BLaER1 (cell line): ENCODE results near the gene FAM200B.

Experiments used
- H3K27ac ChIP-seq: shearing (Covaris generic); formaldehyde crosslinking; 2 replicates; pipeline ENCODE4 v1.8.1; 2022
- H3K27me3 ChIP-seq: shearing (Covaris generic); formaldehyde crosslinking; 2 replicates; pipeline ENCODE4 v1.8.1; 2022
- H3K36me3 ChIP-seq: shearing (Covaris generic); formaldehyde crosslinking; 2 replicates; pipeline ENCODE4 v1.8.1; 2022
- H3K4me1 ChIP-seq: shearing (Covaris generic); formaldehyde crosslinking; 2 replicates; pipeline ENCODE4 v1.8.1; 2022
- H3K4me2 ChIP-seq: shearing (Covaris generic); formaldehyde crosslinking; 2 replicates; pipeline ENCODE4 v1.8.1; 2022
- H3K4me3 ChIP-seq: shearing (Covaris generic); formaldehyde crosslinking; 2 replicates; pipeline ENCODE4 v1.8.1; 2022
- H3K9ac ChIP-seq: shearing (Covaris generic); formaldehyde crosslinking; 2 replicates; pipeline ENCODE4 v1.8.1; 2022
- H3K9me3 ChIP-seq: shearing (Covaris generic); formaldehyde crosslinking; 2 replicates; pipeline ENCODE4 v1.8.1; 2022
- H4K20me1 ChIP-seq: shearing (Covaris generic); formaldehyde crosslinking; 2 replicates; pipeline ENCODE4 v1.8.1; 2022
- Cebpa-rat ChIP-seq: shearing (Covaris generic); IDR thresholded peaks from 2 replicates; pipeline ENCODE4 v1.8.1; 2022

Gene FAM200B

GRCh38 chr4:15681372-15682241 lies at the start of gene FAM200B:
FAM200B (plus strand) TSS chr4:15681827; CDS start chr4:15686978, 5,151 bp downstream.
- H3K9me3 ChIP-seq, result no peaks in the 10 kb centered on the region
- peaks cover 55% of the 10 kb centered on the region for H3K4me1 ChIP-seq
- H4K20me1 ChIP-seq, result no peaks in the 10 kb centered on the region
- H3K27ac ChIP-seq, result peak within 1 kb of the TSS; percentile 92
- H3K9ac ChIP-seq, result peak within 1 kb of the TSS; percentile 90
- H3K4me2 ChIP-seq, result peak within 1 kb of the TSS; percentile 86
- H3K4me3 ChIP-seq, result peak within 1 kb of the TSS; percentile 84
- TF ChIP-seq Cebpa-rat, result no peak
- no peaks in the 10 kb centered on the region for H3K27me3 ChIP-seq
- peaks cover 28% of the 10 kb centered on the region for H3K36me3 ChIP-seq

GRCh38 chr4:15636818-15637217 lies 44.8 kb upstream of the FAM200B start:
- H3K9ac ChIP-seq, result no peak overlapping the region
- H3K4me3 ChIP-seq, result no peak overlapping the region
- no peaks in the 10 kb centered on the region for H3K27me3 ChIP-seq
- H4K20me1 ChIP-seq, result peaks cover 11% of the 10 kb centered on the region
- no peaks in the 10 kb centered on the region for H3K4me1 ChIP-seq
- peaks cover 15% of the 10 kb centered on the region for H3K9me3 ChIP-seq
- H3K27ac ChIP-seq, result no peak overlapping the region
- no peak for TF ChIP-seq Cebpa-rat
- peaks cover 79% of the 10 kb centered on the region for H3K36me3 ChIP-seq
- H3K4me2 ChIP-seq, result no peak overlapping the region

GRCh38 chr4:15638418-15638817 lies 43.2 kb upstream of the FAM200B start:
- H3K9ac ChIP-seq, result no peak overlapping the region
- no peaks in the 10 kb centered on the region for H3K27me3 ChIP-seq
- H3K36me3 ChIP-seq, result peaks cover 75% of the 10 kb centered on the region
- no peak overlapping the region for H3K27ac ChIP-seq
- H3K4me1 ChIP-seq, result no peaks in the 10 kb centered on the region
- peaks cover 27% of the 10 kb centered on the region for H4K20me1 ChIP-seq
- no peak overlapping the region for H3K4me3 ChIP-seq
- no peak overlapping the region for H3K4me2 ChIP-seq
- H3K9me3 ChIP-seq, result peaks cover 8% of the 10 kb centered on the region
- TF ChIP-seq Cebpa-rat, result peak; percentile 16; the same call in 1 of the 2 replicates

GRCh38 chr4:15648600-15648999 lies 33.0 kb upstream of the FAM200B start:
- H3K4me3 ChIP-seq, result no peak overlapping the region
- H3K27ac ChIP-seq, result no peak overlapping the region
- H3K9ac ChIP-seq, result no peak overlapping the region
- H3K9me3 ChIP-seq, result no peaks in the 10 kb centered on the region; the same call in 1 of the 2 replicates
- H3K4me1 ChIP-seq, result peaks cover 37% of the 10 kb centered on the region
- H3K36me3 ChIP-seq, result peaks cover 18% of the 10 kb centered on the region; the same call in 1 of the 2 replicates
- H3K4me2 ChIP-seq, result no peak overlapping the region
- no peaks in the 10 kb centered on the region for H3K27me3 ChIP-seq
- no peak for TF ChIP-seq Cebpa-rat
- peaks cover 97% of the 10 kb centered on the region for H4K20me1 ChIP-seq

- no peak overlapping the region for H3K4me3 ChIP-seq
- no peak overlapping the region for H3K27ac ChIP-seq
These were observed 31.6 kb upstream of the FAM200B start for GRCh38 chr4:15649914-15650545.

GRCh38 chr4:15651676-15652075 lies 30.0 kb upstream of the FAM200B start:
- Histone ChIP-seq H3K36me3 (peaks cover 8% of the 10 kb centered on the region; the same call in 1 of the 2 replicates), H3K4me3 (peak overlapping the region; percentile 32; the same call in 1 of the 2 replicates), H3K27ac (no peak overlapping the region), H3K4me2 (peak overlapping the region; percentile 83), H4K20me1 (peaks cover 79% of the 10 kb centered on the region), H3K9me3 (no peaks in the 10 kb centered on the region; the same call in 1 of the 2 replicates), H3K9ac (no peak overlapping the region), H3K4me1 (peaks cover 51% of the 10 kb centered on the region), H3K27me3 (no peaks in the 10 kb centered on the region)
- TF ChIP-seq Cebpa-rat, result no peak

More at GRCh38 chr4:15649914-15650545, 31.6 kb upstream of the FAM200B start:
- H4K20me1 ChIP-seq, result peaks cover 94% of the 10 kb centered on the region
- TF ChIP-seq Cebpa-rat, result no peak
- H3K9me3 ChIP-seq, result no peaks in the 10 kb centered on the region; the same call in 1 of the 2 replicates
- H3K9ac ChIP-seq, result no peak overlapping the region
- peak overlapping the region; percentile 83; the same call in 1 of the 2 replicates for H3K4me2 ChIP-seq
- H3K4me1 ChIP-seq, result peaks cover 40% of the 10 kb centered on the region
- no peaks in the 10 kb centered on the region for H3K27me3 ChIP-seq
- H3K36me3 ChIP-seq, result peaks cover 8% of the 10 kb centered on the region; the same call in 1 of the 2 replicates

GRCh38 chr4:15652191-15652590 lies 29.4 kb upstream of the FAM200B start:
- no peak for TF ChIP-seq Cebpa-rat
- peaks cover 74% of the 10 kb centered on the region for H4K20me1 ChIP-seq
- H3K4me3 ChIP-seq, result no peak overlapping the region; the same call in 1 of the 2 replicates
- peaks cover 56% of the 10 kb centered on the region for H3K4me1 ChIP-seq
- no peak overlapping the region for H3K27ac ChIP-seq
- peak overlapping the region; percentile 83 for H3K4me2 ChIP-seq
- H3K27me3 ChIP-seq, result no peaks in the 10 kb centered on the region
- no peak overlapping the region for H3K9ac ChIP-seq
- H3K9me3 ChIP-seq, result no peaks in the 10 kb centered on the region; the same call in 1 of the 2 replicates
- H3K36me3 ChIP-seq, result peaks cover 8% of the 10 kb centered on the region; the same call in 1 of the 2 replicates

- Histone ChIP-seq H3K36me3 (peaks cover 5% of the 10 kb centered on the region; the same call in 1 of the 2 replicates), H3K4me1 (peaks cover 57% of the 10 kb centered on the region), H3K27me3 (no peaks in the 10 kb centered on the region), H3K27ac (no peak overlapping the region), H3K4me2 (peak overlapping the region; percentile 83), H3K4me3 (peak overlapping the region; percentile 93), H3K9me3 (no peaks in the 10 kb centered on the region; the same call in 1 of the 2 replicates), H3K9ac (peak overlapping the region; percentile 90; the same call in 1 of the 2 replicates), H4K20me1 (peaks cover 68% of the 10 kb centered on the region)
- TF ChIP-seq Cebpa-rat, result no peak
These were observed 28.8 kb upstream of the FAM200B start for GRCh38 chr4:15652841-15653240.

GRCh38 chr4:15653420-15653819 lies 28.2 kb upstream of the FAM200B start:
- H3K9ac ChIP-seq, result peak overlapping the region; percentile 90
- no peaks in the 10 kb centered on the region for H3K27me3 ChIP-seq
- peaks cover 57% of the 10 kb centered on the region for H3K4me1 ChIP-seq
- H3K4me2 ChIP-seq, result peak overlapping the region; percentile 83
- peak overlapping the region; percentile 98 for H3K27ac ChIP-seq
- H3K9me3 ChIP-seq, result no peaks in the 10 kb centered on the region; the same call in 1 of the 2 replicates
- no peak for TF ChIP-seq Cebpa-rat
- peak overlapping the region; percentile 93 for H3K4me3 ChIP-seq
- peaks cover 62% of the 10 kb centered on the region for H4K20me1 ChIP-seq
- 0 out of 2 replicates have a peak, but pooled peaks cover 5% of the 10 kb centered on the region for H3K36me3 ChIP-seq
